MM.1S (cell line): Measurements from ENCODE around the gene FAM181A.

Experiments used
- EZH2 ChIP-seq: fragments of 300-600 bp; sonication (generic); optimal IDR thresholded peaks from 2 replicates; pipeline ENCODE3; 2017; ENCODE audit warnings: low read depth, mild to moderate bottlenecking, antibody characterized with exemption, low read length, mixed read lengths
- TF ChIP-seq, protein P1 (sequence below): fragments of 300-600 bp; sonication (generic); IDR thresholded peaks from 2 replicates; pipeline ENCODE4 v1.5.1; 2016; ENCODE audit warnings: antibody characterized with exemption, low read length, mixed read lengths

DNA sequence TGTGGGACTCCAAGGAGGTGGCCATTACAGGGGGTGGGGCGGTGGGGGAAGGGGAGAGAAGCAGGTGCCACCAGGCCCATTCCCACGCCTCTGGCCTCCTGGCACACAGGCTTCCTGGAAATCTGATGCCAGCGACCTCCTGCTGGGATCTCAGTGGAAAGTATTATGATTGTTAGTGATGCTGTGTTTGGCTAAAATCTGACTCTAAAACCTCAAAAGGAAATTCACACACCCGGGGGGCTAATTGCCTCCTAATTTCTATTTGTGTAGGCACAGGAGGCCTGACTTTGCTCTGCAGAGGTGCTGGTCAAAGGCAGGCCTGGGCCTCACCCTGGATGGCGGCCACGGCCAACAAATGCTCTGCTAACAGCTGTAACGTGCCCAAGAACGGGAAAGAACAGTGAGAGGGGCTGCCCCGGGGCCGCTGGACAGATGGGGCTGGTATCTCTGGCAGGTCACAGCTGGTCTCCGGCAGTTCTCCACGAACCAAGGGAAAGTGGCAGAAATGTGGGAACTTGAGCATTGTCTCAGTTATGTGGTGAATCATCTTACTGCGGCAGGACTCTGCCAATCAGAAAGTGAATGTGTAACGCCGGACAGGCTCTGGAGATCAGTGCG is 14.3 kb downstream of the FAM181A start:
- TF ChIP-seq, protein P1, sequence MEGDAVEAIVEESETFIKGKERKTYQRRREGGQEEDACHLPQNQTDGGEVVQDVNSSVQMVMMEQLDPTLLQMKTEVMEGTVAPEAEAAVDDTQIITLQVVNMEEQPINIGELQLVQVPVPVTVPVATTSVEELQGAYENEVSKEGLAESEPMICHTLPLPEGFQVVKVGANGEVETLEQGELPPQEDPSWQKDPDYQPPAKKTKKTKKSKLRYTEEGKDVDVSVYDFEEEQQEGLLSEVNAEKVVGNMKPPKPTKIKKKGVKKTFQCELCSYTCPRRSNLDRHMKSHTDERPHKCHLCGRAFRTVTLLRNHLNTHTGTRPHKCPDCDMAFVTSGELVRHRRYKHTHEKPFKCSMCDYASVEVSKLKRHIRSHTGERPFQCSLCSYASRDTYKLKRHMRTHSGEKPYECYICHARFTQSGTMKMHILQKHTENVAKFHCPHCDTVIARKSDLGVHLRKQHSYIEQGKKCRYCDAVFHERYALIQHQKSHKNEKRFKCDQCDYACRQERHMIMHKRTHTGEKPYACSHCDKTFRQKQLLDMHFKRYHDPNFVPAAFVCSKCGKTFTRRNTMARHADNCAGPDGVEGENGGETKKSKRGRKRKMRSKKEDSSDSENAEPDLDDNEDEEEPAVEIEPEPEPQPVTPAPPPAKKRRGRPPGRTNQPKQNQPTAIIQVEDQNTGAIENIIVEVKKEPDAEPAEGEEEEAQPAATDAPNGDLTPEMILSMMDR = no peak
- TF ChIP-seq EZH2 = no peak
